HCEC 1CT (cell line): ENCODE results near the gene TMEM82.
A peak's percentile ranks its signal among the peaks of the same experiment; 100 is the strongest.

Experiments used
- DNase-seq: peaks from one replicate; pipeline ENCODE4 v3.0.0-alpha.2; 2017

TMEM82 gene

DNA sequence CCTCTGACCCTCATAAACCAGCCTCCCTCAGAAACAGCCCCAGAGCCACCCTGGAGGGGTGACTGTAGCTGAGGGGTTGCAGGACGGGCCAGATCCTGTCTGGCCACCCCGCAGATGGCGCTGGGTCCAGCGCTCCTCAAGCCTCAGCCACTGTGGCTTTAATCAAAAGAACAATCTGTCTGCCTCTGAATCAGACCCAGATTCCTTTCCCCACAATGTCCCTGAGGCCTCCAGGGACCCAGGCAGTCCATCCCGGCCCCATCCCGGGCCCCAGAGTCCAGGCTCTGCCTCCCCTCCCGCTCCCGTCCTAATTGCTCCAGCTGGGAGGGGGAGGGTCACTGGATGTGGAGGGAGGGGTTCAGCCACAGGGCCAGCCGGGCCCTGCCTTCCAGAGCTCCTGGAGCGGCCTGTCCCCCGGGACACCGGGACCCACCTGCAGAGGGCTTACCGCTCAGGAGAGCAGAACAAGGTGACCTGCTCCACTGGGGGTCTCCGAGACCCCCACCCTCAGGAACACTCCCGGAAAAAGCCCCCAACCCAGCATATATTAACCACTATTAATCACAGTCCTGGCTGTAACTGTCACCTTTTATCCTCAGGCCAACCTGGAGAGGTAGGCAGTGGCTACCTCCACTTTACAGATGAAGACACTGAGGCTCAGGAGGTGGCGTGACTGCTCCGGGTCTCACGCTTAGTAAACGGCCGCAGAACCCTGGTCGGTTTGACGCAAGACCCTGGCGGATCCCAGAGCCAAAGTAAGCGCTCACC lies 15.5 kb downstream of the TMEM82 start:
- DNase-seq, result no peak

- DNase-seq, result no peak
Observed at GRCh38 chr1:15758343-15758931, 16.1 kb downstream of the TMEM82 start, which contains the start of gene FBLIM1. FBLIM1 (plus strand) TSS chr1:15758795; CDS start chr1:15764984, 6,189 bp downstream.

DNA sequence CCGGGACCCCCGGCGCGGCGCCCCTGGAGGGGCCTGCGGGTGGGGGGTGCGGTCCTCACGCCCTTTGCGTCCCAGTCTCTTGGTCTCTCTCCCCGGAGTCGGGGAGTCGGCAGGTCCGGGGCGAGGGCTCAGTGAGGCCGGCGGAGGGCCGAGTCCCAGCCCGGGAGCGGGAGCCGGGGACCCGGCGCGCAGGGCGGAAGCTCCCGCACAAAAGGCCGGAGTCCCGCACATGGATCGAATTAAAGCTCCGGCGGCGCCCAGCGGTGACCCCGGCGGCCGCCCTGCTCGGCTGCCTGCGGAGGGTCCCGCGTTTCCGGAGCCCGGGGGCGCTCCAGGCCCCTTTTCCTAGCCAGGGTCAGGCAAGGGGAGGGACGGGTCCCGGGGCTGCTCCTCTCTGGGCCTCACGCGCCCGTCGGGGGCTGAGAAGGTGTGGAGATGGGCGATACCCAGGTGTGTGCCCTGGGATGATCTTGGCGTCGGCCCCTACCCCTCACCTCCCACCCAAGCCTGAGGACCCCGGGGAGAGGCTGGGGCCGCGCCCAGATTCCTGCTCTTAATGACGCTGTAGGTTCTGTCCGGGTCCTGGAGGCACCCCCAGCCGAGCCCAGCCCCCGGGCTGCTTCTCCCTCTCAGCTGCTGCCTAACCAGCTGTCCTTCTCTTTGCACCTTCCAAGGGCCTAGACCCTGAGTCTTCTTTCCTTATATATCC lies 16.8 kb downstream of the TMEM82 start:
- DNase-seq, result no peak

DNA sequence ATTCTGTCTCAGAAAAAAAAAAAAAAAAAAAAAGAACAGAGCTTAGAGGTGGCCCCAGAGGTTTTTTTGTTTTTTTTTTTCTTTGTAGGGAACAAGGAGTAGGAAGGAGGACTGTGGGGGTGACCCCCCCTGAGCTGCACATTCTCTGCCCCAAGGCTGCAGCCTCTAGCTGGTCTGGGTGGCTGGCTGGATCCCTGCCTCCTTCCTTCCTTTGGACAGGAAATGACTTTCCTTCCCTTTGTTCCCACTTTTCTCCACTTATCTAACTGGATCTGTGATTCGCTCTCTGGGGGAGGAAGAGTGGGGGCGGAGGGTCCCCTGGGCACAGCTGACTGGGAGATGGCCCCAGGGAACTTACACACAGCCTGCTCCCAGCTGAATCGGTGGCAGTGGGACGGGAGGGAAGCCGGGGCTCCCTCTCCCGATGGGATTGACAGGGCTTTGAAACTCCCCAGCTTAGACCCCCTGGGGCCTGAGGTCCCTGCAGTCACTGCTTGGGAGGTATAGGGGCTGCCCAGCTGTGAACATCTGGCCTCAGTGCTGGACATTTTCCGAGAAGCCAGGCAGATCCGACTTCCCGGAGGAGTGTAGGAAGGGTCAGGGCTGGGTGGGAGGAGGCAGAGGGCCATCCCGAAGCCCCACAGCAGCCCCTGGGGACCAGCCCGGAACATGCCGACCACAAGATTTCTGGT lies 18.4 kb downstream of the TMEM82 start:
- peak; percentile 51 for DNase-seq

- DNase-seq, result no peak
Observed at GRCh38 chr1:15761366-15762128, 19.2 kb downstream of the TMEM82 start.

DNA sequence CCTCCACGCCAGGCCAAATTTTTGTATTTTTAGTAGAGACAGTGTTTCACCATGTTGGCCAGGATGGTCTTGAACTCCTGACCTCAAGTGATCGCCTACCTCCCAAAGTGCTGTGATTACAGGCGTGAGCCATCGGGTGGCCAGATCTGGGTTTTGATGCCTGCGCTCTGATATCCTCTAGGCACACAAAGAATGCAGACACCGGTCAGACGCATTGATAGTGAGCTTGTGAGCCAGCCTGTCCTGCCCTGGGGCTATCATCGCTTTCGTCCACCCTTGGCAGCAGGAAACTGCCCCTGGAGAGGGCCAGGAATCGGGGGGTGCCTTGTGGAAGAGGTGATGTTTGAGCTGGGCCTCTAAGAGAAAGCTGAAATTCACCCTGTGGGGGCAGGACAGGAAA lies 20.2 kb downstream of the TMEM82 start:
- DNase-seq, result no peak

DNA sequence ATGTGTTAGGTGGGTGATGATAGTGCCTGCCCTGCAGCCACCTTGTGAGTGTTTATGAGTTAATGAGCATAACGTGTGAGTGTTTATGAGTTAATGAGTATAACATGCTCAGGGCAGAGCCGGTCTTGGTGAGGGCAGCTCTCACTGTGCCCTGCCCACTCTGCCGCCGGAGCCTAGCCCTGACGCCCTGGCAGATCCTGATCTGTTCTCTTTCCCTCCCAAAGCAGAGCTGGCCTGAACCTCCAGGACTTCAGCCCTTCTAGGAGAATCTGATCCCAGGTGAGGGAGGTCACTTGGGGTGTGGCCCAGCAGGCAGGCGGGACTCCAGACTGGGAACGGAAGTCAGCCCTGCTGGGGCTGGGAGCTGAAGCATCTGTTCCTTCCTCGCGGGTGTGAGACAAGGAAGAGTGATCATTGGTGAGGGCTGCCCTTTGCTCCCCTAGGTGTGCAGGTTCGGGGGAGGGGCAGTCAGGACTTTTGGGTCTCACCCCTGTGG lies 22.0 kb downstream of the TMEM82 start:
- no peak for DNase-seq

DNA sequence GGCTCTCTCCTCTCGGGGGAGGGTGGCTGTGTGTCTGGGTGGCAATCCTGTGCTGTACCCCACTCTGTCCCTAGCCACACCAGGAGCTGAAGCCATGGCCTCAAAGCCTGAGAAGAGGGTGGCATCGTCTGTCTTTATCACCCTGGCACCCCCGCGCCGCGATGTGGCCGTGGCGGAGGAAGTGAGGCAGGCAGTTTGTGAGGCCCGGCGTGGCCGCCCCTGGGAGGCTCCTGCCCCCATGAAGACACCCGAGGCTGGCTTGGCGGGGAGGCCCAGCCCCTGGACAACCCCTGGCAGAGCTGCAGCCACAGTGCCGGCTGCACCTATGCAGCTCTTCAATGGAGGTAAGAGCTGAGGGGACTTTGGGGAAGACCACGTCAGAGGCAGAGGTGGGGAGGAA lies 22.6 kb downstream of the TMEM82 start:
- no peak for DNase-seq

DNA sequence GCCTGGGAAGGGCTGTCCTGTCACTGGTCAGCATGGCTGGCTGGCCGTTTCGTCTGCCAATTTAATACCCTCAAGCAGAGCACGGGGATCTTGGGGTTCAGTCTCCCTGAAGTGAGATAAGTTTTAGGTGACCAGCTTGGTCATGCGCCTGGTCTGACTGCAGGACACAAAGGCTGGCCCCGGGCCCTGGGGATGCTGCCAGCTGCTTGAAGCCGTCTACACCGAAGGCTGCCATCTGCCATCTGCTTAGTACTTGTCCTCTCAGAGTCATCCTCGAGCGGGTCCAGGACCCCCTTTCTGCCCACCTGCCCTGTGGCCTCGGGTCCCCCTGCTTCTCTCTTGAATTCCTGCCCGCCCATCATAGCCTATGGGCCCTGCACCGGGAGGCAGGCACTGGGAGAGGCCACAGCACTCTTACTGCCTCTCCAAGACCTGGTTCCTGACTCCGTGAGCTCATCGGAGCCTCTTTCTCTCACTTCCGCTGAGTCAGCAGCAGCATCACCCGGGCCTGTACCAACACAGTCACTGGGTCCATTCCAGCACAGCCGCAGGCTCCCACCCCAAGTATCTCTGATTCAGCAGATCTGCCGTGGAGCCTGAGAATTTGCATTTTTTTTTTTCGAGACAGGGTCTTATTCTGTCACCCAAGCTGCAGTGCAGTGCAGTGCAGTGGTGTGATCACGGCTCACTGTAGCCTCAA lies 23.3 kb downstream of the TMEM82 start:
- DNase-seq, result no peak

DNA sequence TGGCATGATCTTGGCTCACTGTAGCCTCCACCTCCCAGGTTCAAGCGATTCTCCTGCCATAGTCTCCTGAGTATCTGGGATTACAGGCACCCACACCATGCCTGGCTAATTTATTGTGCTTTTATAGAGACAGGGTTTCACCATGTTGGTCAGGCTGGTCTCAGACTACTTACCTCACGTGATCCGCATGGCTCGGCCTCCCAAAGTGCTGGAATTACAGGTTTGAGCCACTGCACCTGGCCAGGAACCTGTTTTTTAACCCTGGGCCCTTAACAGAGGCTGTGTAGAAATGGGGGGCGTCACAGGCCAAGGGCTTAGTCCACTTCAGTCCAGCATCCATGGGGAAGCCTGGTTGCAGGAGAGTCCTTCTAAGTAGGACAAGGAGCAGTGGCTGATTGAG lies 25.6 kb downstream of the TMEM82 start:
- DNase-seq, result no peak

DNA sequence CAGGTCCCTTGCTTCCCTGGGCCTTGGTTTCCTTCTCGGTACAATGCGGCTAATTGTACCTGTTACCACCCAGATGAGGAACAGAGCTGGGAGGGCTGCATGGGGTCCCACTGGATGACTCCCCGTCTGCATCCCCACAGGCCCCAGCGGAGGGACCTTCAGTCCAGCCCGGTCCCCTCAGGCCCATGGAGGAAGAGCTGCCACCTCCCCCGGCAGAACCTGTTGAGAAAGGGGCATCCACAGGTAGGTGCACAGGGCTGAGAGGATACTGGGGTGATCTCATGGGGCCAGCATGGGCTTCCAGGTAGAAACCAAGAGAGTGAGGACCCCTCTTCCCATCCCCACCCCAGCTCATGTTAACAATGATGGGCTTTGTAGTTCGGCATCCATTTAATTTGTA lies 26.1 kb downstream of the TMEM82 start:
- no peak for DNase-seq

- DNase-seq, result no peak
Observed at GRCh38 chr1:15770313-15770962, 28.1 kb downstream of the TMEM82 start.

GRCh38 chr1:15771836-15772515 lies 29.7 kb downstream of the TMEM82 start:
- DNase-seq, result no peak

DNA sequence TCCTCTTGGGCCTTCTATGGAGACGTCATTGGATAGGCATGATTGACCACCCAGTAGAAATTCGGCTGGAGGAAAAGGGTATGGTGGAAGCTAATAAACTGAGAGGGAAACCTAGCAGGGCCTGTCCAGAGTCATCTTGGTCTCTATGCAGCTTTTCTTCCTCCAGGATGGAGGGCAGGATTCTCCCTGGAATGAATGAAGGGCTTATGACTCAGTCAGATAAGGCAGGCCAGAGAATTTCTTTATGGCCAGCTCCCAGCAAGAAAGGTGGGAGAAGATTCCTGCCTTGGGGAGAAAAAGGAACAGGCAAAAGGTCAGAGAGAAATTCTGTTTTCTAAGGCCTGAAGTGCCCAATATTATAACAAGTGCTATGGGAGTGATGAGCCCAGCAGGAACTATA lies 33.4 kb downstream of the TMEM82 start:
- no peak for DNase-seq

DNA sequence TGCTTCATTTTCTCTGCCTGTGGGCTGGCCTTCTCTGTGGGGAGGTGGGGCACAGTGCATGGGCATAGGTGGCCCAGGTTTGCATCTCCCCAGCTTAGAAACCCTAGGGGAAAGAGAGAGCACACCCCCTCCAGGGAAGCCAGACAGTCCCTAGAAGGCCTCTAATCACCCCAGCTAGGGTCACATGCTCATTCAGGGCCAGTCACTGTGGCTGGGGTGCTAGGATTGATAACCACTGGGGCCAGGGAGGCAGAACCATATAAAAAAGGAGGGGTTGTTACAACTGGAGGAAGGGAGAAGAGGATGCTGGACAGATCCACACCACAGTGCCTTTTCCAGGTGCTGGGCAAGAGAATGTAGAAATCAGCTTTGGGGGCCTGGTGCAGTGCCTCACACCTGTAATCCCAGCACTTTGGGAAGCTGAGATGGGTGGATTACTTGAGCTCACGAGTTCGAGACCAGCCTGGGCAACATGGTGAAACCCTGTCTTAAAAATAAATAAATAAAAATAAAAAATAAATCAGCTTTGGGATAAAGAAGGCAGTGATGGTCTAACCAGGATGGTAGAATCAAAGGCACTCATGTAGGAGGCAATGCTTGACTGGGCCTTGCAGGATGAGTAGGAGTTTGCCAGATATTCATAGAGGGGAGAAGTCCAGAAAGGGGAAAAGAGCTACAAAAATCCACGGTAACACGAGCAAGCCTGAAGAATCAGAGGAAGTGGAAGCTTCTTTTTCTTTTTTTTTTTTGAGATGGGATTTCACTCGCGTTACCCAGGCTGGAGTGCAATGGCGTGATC lies 35.8 kb downstream of the TMEM82 start:
- no peak for DNase-seq

DNA sequence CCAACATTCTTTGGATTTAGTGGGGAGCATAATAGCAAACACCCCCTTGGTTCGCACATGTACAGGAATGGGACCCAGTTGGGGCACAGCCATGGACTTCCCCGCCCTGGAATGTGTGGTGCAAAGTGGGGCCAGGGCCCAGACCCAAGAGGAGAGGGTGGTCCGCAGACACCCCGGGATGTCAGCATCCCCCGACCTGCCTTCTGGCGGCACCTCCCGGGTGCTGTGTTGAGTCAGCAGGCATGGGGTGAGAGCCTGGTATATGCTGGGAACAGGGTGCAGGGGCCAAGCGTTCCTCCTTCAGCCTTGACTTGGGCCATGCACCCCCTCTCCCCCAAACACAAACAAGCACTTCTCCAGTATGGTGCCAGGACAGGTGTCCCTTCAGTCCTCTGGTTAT lies 43.4 kb downstream of the TMEM82 start:
- no peak for DNase-seq

GRCh38 chr1:15786581-15786980 lies 44.3 kb downstream of the TMEM82 start:
- no peak for DNase-seq

DNA sequence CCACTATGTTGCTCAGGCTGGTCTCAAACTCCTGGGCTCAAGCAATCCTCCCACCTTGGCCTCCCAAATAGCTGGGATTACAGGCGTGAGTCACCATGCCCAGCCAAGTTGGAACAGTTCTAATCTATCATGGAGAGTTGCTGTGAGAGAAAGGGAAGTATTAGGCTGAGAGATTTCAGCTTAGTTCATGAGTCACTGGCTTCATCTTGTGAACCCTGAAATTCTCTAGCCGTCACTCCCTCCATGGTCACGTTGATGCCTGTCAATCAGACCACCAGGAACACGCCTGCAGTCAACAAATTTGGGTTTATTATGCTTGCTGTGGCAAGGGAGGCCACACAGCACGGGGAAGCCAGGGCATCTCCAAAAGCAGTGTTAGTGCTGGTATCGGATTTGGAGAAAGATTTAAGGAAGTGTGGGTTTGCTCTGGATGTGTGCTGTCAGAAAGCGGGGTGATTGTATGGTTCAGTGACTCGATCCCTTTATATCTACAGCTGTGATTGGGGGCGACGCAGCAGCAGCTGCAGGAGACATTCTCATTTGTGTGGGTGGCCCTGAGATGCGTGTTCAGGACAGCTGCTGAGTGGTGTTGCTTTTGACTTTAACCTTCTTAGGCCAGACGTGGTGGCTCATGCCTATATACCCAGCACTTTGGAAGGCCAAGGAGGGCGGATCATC lies 46.5 kb downstream of the TMEM82 start:
- DNase-seq, result peak; percentile 85

DNA sequence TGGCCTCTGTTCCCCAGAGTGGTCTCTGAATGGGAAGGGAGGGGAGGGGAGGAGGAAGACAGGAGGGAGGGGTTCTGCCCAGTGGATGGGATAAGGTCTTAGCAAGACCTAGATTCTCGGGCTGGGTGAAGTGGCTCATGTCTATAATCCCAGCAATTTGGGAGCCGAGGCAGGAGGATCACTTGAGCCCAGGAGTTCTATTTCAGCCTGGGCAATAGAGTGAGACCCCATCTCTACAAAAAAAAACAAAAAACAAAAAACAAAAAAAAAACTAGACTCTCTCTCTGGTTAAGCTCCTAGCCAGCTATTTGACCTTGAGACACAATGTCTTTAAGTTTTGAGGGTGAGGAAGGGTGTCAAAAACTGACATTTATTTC lies 53.8 kb downstream of the TMEM82 start:
- DNase-seq, result no peak
